GM19351 (cell line): ENCODE data around the gene CDT1.
A peak's percentile ranks its signal among the peaks of the same experiment; 100 is the strongest.

Experiments used
- ATAC-seq: cut with Tn5 transposase; IDR thresholded peaks from one replicate; pipeline ENCODE4 v1.9.1; 2021; ENCODE audit warnings: mild to moderate bottlenecking, moderate library complexity; ENCODE audit not compliant: unreplicated experiment

CDT1 gene

GRCh38 chr16:88854306-88855111 lies 50.9 kb downstream of the CDT1 start:
- ATAC-seq = no peak

DNA sequence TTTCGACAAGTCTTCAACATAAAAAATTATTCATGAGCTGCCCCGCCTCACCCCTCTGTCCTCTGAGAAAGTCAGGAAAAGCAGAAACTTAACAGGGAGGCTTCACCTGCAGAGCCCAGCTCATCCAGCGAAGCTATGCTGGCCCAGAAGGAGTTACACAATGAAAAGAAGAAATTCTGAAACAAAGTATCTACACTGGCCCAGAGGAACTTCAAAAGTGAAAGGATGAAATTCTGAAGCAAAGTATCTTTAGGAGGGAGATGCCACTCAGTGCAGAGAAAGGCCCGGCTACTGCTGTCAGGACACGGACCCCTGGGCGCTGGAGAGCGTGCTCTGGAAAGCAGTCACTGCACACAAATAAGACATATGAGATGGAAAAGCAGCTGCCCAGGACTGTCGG lies 51.6 kb downstream of the CDT1 start:
- ATAC-seq = no peak

- no peak for ATAC-seq
Observed at GRCh38 chr16:88855736-88856121, 52.1 kb downstream of the CDT1 start.

GRCh38 chr16:88856122-88856827 lies 52.7 kb downstream of the CDT1 start:
- ATAC-seq = no peak

DNA sequence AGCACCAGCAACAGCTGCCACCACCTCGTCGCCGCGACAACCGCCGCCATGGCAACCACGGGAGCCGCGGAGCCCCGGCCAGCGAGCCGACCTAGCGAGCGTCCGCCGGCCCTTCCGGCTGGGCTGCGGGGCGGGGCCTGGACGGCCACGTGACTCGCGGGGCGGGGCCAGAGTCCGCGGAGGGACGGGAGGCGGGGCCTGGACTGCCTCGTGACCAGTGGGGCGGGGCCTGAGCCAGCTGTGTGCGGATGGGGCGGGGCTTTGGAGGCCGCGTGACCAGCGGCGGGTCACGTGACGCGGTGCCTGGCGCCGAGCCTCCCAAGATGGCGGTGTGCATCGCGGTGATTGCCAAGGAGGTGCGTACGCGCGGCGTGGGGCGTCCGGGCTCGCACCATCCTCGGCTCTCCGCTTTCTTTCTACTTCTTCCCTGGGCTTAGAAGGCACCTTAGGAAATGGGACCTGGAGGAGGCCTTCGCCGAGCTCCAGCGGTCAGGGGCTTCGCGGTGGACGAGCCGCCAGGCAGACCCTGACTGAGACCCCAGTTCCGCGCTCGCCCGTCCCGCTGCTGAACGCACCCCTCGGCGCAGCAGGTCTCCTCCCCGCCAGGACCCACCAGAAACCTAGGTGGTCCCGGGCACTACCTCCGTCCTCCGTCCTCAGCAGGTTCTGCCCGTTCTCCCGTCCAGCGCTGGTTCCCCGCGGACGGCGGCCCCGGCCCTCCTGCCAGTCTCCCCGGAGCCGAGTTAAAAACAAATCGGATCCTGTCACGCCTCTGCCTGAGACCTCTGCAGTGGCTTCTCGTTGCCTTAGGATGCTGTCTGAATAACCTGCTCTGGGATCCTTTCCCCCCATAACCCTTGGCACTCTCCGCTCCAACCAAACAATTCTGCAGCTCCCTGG lies 53.5 kb downstream of the CDT1 start, which contains the start of the genes GALNS and TRAPPC2L:
TSS of gene GALNS (minus strand) at position 120 of the 900 bp plus-strand sequence. CDS start at position 50, 70 bp downstream.
TSS of gene TRAPPC2L (plus strand) at position 300 of the 900 bp plus-strand sequence. CDS start at position 324, 24 bp downstream.
- peak; percentile 76 for ATAC-seq

- ATAC-seq = peak; percentile 47
Observed at GRCh38 chr16:88857728-88858339, 54.2 kb downstream of the CDT1 start.
